B cell (primary cell): Measurements from ENCODE around the gene YPEL5.

Source experiments
- EZH2 ChIP-seq: IDR thresholded peaks from 2 replicates; pipeline ENCODE4 v1.6.1; 2012; ENCODE audit warnings: borderline replicate concordance, low read depth, mild to moderate bottlenecking, moderate library complexity, low read length; ENCODE audit not compliant: insufficient read depth, poor library complexity, severe bottlenecking
- TF ChIP-seq, protein P1 (sequence below): fragments of 200-600 bp; IDR thresholded peaks from one replicate; pipeline ENCODE4 v1.8.0; 2022; ENCODE audit warnings: antibody characterized with exemption, mild to moderate bottlenecking

DNA sequence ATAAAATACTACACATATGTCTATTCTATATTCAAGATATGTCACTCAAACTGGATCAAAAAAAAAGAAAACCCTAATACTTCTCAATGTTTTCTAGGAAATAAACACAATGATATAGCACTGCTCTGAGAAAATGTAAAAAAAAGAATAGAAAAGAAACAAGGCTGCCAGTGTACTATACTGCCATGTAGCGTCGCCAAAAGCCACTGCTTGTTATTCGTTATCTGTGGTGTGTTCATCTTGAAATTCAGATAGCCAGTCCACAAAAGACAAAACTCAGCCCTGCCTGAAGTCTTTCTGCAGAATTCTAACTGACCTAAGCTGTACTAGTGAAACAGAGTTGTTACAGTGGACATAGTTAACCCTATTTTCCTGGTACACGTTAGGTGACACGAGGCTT is 12.2 kb upstream of the YPEL5 start:
- TF ChIP-seq, protein P1, sequence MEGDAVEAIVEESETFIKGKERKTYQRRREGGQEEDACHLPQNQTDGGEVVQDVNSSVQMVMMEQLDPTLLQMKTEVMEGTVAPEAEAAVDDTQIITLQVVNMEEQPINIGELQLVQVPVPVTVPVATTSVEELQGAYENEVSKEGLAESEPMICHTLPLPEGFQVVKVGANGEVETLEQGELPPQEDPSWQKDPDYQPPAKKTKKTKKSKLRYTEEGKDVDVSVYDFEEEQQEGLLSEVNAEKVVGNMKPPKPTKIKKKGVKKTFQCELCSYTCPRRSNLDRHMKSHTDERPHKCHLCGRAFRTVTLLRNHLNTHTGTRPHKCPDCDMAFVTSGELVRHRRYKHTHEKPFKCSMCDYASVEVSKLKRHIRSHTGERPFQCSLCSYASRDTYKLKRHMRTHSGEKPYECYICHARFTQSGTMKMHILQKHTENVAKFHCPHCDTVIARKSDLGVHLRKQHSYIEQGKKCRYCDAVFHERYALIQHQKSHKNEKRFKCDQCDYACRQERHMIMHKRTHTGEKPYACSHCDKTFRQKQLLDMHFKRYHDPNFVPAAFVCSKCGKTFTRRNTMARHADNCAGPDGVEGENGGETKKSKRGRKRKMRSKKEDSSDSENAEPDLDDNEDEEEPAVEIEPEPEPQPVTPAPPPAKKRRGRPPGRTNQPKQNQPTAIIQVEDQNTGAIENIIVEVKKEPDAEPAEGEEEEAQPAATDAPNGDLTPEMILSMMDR, result no peak
- no peak for TF ChIP-seq EZH2
